C4-2B (cell line): Measurements from ENCODE around the gene C11orf21.

Source experiments
- CTCF ChIP-seq: fragments of 450-650 bp; conservative IDR thresholded peaks from 2 replicates; pipeline ENCODE4 v1.5.1; 2017; ENCODE audit warnings: mild to moderate bottlenecking
- ZFX ChIP-seq: fragments of 450-650 bp; IDR thresholded peaks from 2 replicates; pipeline ENCODE4 v1.6.1; 2017

DNA sequence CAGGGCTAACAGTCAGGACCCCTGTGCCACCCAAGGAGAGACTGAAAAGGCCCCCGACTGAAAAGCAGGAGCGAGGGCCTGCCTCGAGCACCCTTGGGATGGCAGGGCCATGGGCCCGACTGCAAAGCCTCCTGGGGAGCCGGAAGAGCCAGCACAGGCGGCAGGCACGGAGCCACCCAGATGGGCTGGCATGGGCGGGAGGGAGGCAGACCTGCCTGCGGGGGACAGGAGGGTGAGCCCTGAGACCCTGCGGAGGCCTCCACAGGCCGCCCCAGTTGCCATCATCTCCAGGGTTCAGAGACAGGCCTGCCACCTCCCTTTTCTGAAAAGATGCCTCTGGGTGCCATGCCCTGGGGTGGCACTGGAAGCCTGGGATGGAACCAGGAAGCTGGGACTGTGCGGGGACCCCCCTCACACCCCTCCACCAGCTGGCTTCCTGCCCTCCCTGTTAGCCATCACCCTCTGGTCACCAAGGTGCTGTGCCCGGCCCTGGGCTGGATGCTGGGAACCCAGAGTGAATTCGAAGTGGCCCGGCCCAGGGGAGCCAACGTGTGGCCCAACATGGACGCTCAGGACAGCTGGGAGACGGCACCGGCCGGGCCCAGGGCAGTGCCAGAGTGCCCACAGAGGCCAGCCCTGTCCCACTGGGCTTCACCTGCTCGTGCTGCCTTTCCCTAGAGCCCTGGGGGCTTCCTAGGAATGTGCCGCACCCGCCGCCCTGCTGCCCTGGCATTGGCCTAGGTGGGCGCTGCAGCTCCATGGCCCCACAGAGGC is 13.9 kb upstream of the C11orf21 start:
- TF ChIP-seq CTCF, result no peak
- no peak for TF ChIP-seq ZFX
